GM21717 (cell line): ENCODE measurements around the gene PPFIA1.

ENCODE experiments used
- ATAC-seq: cut with Tn5 transposase; IDR thresholded peaks from one replicate; pipeline ENCODE4 v1.9.1; 2021; ENCODE audit warnings: mild to moderate bottlenecking, moderate library complexity; ENCODE audit not compliant: unreplicated experiment

PPFIA1 gene

DNA sequence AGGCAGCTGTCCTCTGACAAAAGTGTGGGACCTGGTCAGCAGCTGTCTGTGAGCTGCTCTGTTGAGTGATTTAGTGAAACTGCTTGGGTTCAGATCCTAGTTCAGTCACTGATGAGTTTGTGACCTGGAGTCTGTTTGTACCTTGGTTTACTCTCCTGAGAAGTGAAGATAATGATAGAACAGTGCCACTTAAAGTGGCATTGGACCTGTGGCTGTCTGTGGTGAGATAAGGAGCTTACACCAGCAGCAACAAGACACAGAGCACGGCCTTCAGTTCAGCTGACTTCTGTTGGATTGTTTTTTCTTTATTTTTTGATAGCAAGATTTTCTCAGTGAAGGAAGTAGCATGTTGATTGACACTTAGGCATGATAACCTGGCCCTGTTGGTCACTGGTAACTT lies 81.6 kb downstream of the PPFIA1 start:
- no peak for ATAC-seq

- no peak for ATAC-seq
These were observed 82.1 kb downstream of the PPFIA1 start for GRCh38 chr11:70352601-70353000.

DNA sequence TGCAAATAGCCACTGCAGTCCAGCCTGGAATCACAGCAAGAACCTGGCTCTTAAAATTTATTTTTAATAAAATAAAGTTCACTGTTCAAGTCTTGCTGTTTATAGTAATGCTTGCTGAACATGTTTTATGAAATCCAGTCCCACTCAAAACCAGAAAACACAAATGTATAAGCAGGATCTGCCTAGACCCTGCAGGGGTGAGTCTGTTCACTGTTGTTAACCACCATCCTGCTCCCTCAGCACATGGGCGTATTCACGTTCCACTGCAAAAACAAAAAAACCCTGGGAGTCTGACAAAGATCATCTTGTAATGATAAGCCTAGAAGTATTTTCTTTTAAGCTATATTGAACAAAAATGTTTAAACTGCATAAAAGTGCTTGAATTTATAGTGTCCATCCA lies 82.8 kb downstream of the PPFIA1 start:
- ATAC-seq, result no peak

GRCh38 chr11:70353900-70354568 lies 83.5 kb downstream of the PPFIA1 start:
- no peak for ATAC-seq

DNA sequence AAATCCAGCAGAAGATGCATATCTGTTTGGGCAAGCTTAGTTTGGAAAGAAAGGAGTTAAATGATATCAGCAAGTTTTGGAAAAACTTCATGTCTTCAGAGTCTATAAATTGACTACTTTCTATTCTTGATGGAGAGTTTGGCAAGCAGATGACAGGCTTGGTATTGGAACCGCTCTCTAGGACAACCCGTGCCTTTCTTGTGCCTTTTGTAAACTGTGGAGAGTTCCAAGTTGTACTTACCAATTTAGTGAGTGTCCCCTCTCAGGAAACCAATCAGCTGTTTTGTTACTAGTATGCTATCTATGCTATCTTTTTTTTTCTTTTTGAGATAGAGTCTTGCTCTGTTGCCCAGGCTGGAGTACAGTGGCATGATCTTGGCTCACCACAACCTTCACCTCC lies 84.1 kb downstream of the PPFIA1 start:
- no peak for ATAC-seq

DNA sequence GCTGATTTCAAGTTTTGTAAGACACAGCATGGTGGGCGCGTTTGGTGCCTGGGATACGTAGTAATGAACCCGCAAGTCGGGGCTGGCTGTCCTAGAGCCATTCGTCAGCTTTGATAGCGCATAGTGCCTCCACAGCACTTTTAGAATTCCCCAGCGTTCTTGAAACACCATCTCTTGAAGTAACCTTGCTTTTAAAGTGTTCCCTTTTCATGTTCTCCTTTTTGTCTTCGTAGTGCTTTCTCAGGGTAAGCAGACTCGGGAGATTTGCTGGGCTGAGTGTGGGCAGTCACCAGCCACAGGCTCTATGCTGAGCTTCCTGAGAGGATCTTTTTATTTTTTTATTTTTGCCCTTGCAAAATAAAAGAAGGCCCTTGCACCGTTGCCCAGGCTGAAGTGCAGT lies 88.3 kb downstream of the PPFIA1 start:
- no peak for ATAC-seq

DNA sequence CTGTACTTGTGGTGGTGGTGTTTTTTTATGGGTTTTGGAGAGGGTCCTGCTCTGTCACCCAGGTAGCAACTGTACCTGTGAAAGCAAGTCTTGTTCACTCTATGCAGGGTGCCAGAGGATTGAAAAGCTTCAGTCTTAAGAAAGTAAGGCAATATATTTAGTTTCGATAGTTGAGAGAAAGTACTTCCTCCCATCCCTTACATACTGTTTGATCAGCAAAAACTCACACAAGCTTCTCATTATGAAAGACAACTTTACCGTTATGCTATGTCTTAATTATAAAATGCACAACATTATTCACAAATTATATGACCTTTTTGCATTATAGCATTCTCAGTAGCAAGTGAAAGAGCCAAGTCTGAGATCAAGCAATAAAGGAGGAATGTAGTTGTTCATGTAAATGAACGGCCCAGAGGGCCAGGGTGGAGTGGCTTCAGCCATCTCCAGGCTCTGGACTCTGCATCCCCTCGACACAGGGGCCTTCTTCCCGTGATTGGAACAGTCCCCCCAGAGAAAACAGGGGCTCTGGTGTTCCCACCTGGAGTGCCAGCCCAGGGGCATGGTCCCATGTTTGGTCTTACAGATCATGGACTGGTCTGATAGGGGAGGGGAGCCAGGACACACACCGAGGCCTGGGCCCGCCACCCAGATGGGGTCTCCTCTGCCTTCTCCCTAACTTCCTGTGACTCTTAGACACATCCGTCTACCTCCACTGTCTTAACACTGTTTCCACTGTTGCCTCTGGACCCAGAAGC lies 89.1 kb downstream of the PPFIA1 start:
- no peak for ATAC-seq

GRCh38 chr11:70360211-70360610 lies 89.7 kb downstream of the PPFIA1 start:
- ATAC-seq, result no peak

DNA sequence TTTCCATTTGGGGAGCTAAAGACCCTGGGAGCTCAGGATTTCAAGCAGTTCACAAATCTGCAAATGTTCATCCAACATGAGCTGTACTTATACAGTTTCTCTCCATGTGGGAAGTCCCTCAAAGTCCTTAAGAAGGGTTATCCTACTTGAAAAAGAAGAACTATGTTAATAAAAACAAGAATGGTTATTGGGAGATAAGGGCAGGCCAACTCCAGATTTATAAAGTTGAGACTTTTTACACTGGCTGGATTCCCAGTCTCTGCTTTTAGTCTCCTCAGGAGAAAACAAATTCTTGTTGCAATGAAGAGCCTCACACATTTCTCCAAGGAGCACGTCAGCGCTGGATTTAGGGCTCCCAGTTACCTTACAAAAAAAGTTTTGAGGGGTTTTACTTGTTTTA lies 93.7 kb downstream of the PPFIA1 start:
- no peak for ATAC-seq

DNA sequence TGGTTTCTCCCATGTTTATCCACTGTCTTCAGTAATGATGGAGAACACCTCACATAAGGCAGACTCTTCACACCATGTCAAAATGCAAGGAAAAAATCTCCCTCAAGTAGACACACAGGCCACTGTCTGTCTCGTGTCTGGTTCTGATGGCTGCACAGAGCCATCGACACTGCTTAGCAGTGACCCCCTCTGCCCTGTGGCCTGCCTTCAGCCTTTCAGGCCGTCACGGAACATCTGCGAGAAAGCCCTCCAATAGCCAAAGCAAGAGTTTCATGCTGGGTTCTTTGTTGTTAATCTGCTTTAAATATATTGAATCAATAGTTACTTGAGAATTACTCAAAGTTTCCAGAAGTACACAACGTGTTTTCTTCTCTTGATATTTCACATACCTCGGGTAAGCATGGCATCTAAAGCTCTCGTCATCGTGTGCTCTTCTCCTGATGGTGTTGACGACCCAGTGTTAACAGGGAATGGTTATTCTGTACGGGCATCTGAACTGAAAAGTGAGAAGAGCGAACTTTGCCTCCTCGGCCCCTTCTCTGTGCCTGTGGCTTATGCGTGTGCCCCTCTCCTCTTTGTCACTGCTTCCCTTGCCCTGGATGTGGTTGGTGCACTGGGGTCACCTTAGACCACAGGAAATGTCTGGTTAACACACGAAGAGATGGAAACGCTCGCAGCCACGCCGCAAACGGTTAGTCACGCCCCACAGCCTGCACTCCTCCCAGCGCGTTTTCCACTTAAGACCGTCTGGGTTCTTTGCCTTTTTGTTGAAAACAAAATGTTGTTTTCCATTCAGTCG lies 94.5 kb downstream of the PPFIA1 start:
- ATAC-seq, result no peak

DNA sequence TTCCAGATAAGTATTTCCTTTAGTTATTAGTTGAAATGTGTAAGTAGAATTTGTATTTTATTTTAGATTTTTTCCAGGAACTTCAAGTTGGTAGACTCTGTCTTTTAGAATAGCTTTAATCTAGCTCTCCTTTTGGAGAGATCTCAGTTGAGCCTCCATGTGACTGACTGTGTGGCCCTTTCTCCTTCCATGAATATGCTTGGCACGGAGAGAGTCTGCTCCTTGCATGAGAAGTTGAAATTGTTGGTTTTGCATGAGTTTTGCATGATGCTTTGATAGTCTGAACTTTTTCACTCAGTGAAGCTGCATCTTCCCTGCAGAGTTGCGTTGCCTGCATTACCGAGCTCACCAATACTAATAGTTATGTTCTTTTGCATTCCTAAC lies 95.0 kb downstream of the PPFIA1 start:
- ATAC-seq, result no peak

- no peak for ATAC-seq
These were observed 96.6 kb downstream of the PPFIA1 start for GRCh38 chr11:70367071-70367470.

- no peak for ATAC-seq
These were observed 98.5 kb downstream of the PPFIA1 start for GRCh38 chr11:70368961-70369360.

GRCh38 chr11:70371241-70371640 lies 100.8 kb downstream of the PPFIA1 start:
- ATAC-seq, result no peak

GRCh38 chr11:70372076-70372475 lies 101.6 kb downstream of the PPFIA1 start:
- no peak for ATAC-seq

DNA sequence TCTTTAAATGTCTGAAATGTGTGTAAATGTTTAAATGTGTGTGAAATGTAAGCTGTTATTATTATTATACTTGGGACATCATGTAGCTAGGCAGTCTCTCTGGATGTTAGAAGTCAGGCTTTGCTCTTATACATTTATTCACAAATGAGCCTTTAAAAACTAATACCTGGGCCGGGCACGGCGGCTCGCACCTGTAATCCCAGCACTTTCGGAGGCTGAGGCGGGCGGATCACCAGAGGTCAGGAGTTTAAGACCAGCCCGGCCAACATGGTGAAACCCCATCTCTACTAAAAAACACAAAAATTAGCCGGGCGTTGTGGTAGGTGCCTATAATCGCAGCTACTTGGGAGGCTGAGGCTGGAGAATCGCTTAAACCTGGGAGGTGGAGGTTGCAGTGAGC lies 106.1 kb downstream of the PPFIA1 start:
- ATAC-seq, result no peak

DNA sequence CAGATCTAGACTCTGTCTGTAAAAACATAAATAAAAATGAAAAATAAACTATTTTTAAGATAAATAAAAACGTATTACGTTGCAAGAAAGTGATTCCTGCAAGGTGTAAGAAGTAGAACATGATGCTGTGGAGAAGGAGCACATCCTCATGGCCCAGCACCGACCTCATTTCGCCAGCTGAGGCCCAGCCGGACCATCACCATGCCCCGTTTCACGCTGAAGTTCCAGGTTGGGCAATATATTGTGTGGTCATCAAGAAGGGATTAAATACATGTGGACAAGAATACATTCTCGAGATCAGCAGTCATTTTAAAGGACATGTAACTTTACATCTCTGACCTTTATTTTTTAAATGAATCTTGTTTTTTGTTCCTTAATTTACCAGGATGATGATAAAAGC lies 107.2 kb downstream of the PPFIA1 start:
- ATAC-seq, result no peak

DNA sequence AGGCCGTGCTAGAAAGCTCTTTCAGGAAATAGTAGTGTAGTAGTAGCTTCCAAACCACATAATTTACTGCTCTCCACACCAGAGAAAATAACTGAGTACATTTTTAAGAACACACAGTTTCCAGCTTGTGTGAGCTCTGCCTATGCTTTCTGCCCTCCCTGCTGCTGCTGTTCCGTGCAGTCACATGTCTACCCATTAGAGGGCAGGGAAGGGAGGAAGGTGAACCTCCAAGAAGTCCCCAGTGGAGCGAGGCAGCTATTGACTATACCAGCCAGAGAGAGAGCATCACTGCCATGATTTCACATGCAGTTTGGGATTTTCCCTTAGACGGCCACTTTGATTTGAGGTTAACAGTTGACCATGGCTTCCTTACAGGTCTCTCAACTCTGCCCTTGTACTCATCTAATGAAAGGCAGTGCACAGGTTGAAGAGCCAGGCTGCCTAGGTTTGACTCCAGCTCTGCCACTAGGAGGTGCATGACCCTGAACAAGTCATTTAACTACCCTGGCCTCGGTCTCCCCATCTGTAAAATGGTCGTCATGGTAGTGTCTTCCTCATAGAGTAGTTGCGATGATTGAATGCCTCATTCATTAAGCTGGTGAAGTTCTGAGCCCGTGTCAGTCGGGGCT lies 108.1 kb downstream of the PPFIA1 start:
- no peak for ATAC-seq

GRCh38 chr11:70381350-70381749 lies 110.9 kb downstream of the PPFIA1 start:
- no peak for ATAC-seq

DNA sequence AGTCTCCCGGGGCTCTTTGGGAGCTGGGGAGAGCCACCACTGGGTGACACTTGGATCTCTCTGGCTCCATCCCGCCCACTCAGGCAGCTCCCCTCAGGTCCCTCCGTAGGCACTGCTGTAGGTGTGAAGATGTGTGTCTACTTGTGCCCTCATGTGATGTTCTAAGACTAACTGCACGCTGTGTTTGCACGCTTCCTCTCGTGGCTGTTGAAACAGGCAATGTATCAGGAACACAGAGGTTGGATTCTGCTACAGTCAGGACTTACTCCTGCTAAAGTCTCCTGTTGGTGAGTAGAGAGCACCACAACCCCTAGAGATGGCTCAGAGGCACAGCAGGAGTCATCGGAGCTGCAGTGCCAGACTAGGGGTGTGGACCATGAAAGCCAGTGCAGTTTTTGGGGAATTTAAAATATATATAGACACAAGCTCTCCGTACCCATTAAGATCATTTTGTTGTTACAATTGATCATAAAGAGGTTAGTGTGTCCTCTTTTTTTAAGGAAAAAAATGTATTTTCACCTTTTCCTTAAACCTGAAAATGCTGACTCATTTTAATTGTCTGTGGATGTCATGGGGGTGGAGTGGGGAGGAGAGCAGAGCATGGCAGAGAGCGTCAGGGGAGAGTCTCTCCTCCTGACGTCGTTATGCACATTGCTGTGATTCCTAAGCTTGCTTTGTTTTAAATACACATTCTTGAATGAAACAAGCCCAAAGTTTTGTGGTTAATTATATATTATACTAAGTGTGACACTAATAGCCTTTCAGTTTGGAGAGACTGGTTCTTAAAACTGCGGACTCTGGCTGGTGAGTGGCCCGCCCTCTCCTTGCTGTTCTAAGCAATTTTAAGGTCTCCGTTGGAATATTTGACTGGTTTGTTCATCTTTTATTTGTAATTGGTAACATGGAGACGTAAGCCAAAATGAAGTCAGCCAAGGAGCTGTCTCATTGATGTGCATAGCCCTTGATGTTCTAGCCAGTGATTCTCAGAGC lies 111.7 kb downstream of the PPFIA1 start:
- ATAC-seq, result no peak
